PC-9 (cell line): ENCODE data around the gene HDAC11.

ENCODE experiments used
- CTCF ChIP-seq: fragments of 200-600 bp; sonication (generic); conservative IDR thresholded peaks from 2 replicates; pipeline ENCODE4 v1.6.1; 2017; ENCODE audit warnings: mixed run types, antibody characterized with exemption, mild to moderate bottlenecking, moderate library complexity
- EZH2 ChIP-seq: fragments of 200-600 bp; sonication (generic); IDR thresholded peaks from 2 replicates; pipeline ENCODE4 v1.8.0; 2017; ENCODE audit warnings: antibody characterized with exemption, low read depth

GRCh38 chr3:13543253-13543652 is 63.1 kb downstream of the HDAC11 start:
- TF ChIP-seq CTCF (no peak), EZH2 (no peak)
